Epithelial cell of prostate (primary cell): ENCODE measurements around the gene CCDC85C.
A peak's percentile ranks its signal among the peaks of the same experiment; 100 is the strongest.

Source experiments
- DNase-seq: peaks from one replicate; pipeline ENCODE4 v3.0.0-alpha.2; 2011; ENCODE audit warnings: low read depth, low spot score
- H3K27ac ChIP-seq: fragments of 450-650 bp; 2 replicates; pipeline ENCODE4 v1.5.1; 2017; ENCODE audit warnings: mild to moderate bottlenecking

CCDC85C gene

DNA sequence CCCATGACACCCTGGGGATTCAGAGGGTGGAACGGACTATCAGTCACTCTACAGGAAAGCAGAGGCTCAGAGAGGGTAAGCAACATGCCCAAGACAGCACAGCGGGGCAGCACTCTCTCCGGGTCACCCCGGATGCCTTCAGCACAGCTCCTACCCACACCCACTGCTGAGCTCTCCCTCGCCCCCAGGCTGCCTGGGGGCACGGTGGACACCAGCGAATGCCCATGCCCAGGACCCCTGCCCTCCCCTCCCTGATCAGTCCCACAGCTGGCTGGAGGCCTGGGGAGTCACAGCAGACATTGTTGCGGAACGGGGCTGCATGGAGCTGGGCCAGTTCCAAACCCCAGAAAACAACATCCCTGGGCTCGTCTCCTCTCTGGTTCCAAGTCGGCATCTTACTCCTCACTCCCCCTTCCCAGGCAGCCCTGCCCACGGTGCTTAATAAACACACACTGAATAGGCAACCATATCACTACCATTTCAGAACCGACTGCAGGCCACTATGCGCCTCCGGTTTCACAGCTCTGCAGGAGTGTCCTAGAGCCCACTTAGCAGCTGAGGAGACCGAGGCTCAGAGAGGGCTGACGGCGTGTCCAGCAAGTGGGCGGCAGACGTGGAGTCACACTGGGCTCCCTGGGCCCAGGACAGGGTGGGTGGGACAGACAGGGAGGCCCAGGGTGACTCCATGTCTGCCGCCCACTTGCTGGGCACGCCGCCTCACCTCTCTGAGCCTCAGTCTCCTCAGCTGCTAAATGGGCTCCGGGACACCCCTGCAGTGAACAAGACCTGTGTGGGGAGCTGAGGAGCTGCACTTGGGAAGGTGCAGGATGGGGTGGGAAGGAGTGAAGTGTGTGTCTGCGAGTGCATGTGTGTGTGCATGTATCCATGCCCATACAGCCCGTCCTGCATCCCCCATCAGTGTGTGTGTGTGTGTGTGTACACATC is 27.0 kb downstream of the CCDC85C start:
- no peak for DNase-seq

DNA sequence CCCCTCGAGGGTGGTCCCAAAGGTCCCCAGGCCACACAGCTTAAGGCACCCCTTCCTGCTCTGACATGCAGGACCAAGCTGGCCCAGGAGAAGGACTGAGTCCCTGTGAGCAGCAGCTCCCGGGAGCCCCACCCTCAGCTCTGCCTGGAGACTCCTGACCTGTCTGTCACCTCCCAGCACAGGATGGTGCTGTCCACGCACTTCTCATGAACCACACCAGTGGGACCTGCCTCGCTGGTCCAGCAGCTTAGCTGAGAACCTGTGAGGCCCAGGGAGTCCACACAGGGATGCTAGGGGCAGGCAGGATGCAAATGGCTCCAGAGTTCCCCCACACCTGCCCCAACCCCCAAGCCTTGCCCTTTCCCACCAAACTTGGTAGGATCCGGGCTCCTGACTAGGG is 27.7 kb downstream of the CCDC85C start:
- DNase-seq = no peak
- peak overlapping the region; percentile 86 for H3K27ac ChIP-seq

More for the DNA sequence above, 27.0 kb downstream of the CCDC85C start:
- H3K27ac ChIP-seq = peak overlapping the region; percentile 86

DNA sequence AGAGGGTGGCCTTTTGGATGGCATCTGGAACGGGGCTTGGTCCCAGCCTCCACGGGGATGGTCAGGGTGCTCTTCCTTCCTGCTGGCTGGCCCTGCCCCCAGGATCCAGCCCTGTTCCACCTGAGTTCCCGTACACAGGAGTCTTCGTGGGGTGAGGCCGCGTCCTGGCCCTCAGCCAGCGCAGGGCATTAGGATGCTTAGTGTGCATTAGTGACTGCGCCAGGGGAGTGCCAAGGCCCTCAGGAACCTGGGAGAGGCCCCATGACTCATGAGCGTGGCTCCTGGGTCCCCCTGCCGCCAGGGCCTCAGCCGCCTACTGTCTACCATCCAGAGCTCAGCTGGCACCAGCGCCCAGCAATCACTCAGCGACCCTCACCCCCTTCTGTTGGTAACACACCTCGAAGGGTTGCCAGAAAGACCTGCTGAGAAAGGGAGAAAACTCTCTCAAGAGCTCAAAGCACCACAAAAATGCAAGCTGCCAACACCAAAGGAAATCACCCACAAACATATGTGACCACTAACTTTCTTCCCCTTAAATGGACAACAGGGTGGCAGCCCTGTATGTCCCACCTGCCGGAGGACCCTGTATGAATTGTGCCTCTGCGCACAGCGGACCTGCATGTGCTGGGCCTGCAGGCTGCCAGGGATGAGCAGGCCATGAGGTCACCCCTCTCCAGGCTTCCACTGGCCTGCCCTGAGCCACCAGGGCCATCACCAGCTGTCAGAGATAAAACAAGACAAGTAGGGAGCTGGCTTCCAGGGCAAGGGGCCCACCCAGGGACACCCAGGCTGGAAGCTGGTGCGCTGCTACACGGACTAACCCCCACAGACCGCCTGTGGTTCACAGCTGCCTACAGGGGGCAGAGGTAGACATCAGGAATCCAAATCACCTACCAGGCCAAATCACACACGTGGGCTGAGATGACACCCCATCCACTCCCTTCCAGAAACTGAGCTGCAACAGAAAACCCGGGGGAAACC is 28.7 kb downstream of the CCDC85C start:
- H3K27ac ChIP-seq = peak overlapping the region; percentile 86
- peak; percentile 51 for DNase-seq

DNA sequence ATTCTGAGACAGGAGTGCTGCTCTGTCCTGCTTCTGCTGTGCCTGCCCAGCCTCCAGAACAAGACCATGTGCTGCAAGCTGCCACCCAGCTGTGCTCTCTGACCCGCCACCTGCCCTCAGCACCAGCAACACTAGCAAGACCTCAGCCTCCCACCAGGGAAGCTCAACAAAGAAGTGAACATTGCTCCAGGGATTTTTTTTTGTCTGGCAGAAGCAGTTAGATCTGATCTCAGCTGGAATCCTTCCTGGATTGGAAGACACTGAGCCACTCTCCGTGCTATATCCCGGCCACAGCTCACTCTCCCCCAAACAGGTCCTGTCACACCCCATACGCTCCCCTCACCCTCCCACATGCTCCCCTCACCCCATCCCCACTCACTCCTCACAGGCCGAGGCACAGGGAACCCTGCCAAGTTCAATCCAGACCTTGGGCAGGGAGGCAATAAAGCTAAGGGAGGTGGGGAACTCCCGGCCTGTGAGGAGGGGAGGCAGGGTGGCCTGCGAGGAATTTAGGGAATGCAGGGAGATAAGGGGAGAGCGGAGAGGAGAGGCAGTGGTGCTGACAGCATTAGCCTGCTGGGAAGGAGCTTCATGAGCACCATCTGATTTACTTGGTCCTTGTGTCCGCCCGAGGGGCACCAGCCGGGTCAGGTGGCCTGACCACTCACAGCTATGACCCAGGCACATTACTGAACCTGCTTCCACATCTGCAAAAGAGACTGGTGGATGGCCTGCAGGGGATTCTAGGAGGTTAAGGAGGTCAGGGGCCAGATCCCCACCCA is 29.7 kb downstream of the CCDC85C start:
- no peak for DNase-seq

DNA sequence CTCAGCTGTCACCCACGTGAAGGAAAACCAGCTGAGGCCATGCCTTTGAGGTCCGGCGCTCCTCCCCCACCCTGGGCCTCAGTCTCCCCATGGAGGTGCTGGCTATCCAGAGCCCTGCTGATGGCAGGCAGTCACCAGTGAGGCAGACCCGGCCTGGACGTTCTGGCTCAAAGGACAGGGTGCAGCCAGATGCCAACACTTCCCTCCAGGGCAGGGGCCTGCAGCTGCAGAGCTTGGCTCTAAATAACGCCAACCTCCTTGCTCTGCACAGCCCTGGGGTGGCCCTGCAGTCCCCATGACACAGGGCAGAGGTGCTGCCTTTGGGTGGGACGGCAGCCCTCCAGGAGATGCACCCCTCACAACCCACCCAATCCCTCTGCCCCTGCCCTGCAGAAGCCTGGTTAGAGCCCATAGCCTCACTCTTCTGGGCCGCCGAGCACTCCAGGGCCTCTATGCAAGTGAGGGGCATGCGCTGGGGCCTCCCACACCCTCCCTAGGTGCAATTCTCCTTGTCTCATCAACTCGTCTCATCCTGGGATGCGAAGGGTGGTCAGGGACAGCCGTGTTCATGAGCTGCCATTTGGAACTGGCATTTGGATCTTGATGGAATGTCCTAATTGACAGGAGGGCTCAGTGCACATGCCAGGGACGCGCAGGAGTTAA is 30.4 kb downstream of the CCDC85C start:
- H3K27ac ChIP-seq = peak overlapping the region; percentile 86
- no peak for DNase-seq

More for the DNA sequence above, 29.7 kb downstream of the CCDC85C start:
- peak overlapping the region; percentile 86 for H3K27ac ChIP-seq

DNA sequence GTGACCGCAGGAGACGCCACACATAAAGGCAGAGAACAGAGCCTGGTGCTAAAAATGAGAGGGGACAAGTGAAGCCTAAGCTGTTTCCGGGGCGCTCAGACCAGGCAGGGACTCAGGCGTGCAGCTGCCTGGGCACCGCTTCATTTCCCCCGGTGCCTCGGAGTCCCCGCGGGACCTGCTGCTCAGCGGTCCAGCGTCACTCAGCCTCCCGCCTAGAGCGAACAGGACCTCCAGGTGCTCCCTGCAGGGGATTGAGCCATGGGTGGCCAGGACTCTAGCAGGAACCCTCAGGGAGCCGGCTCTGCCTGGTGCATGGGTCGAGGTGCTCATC is 31.0 kb downstream of the CCDC85C start:
- no peak for DNase-seq

DNA sequence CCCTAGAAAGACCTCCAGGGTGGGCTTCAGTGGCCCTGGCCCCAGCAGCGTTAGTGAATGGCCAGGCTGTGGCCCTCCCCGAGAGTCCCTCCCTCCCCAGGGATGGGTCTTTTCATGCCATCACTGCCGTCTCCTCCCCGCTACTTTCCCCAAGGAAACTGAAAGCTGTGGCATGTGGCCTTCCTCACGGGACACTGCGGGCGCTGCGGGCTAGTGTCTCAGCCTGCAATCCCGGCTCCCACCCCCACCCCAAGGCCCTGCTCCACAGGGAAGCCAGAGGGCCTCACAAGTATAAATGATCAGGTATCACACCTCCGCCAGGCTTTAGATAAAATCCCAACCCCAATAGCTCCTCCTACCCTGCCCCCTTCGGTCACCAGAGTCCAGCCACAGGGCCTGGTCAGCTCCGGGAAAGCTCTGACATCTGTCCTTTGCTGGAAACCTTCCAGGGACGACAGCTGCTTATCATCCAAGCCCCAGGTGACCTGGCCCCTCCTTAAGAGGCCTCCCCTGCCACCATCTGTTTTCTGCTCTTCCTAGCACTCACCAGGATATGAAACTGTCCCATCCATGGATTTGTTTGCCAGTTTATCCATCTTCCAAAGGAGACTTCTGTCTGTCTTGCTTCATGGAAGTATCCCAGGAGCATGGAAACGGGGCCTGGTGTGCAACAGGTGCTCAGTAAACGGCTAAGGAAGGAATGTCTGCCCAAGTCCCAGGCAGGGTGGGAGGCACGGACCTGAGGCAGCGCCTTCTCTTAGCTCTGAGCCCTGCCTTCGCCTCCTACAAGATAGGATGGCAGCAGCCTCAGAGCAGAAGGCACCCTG is 31.6 kb downstream of the CCDC85C start:
- no peak overlapping the region for H3K27ac ChIP-seq
- no peak for DNase-seq

More for the DNA sequence above, 31.0 kb downstream of the CCDC85C start:
- H3K27ac ChIP-seq = no peak overlapping the region

DNA sequence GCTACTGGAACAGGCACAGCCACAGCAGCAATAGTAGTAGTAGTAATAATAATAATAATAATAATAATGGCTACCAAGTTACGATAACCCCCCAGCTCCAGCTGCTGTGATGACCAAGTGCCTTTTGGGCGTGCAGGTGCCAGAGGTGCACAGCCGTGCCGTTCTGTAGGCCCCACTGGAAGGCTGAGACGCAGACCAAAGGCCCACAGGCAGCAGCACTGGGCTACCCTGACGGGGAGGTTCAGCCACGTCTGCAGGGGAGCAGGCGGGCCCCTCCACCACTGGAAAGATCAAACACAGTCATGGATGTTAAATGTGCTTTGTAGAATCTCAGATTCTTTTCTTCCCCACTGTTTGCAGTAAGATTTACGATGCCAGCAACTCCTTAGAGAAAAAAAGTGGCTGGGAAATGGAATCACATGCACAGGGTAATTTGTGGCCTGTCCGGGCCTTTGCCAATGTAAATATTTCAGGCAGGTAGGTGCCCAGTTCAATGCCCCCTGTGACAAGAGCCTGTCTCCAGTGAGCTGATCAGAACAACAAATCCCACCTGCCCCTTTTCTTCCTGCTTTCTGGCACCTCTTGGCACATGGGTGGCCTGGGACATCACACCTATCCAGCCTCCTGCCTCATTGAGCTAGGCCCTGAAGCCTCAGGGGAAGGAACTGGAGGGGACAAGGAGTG is 32.6 kb downstream of the CCDC85C start:
- H3K27ac ChIP-seq = no peak overlapping the region
- no peak for DNase-seq

DNA sequence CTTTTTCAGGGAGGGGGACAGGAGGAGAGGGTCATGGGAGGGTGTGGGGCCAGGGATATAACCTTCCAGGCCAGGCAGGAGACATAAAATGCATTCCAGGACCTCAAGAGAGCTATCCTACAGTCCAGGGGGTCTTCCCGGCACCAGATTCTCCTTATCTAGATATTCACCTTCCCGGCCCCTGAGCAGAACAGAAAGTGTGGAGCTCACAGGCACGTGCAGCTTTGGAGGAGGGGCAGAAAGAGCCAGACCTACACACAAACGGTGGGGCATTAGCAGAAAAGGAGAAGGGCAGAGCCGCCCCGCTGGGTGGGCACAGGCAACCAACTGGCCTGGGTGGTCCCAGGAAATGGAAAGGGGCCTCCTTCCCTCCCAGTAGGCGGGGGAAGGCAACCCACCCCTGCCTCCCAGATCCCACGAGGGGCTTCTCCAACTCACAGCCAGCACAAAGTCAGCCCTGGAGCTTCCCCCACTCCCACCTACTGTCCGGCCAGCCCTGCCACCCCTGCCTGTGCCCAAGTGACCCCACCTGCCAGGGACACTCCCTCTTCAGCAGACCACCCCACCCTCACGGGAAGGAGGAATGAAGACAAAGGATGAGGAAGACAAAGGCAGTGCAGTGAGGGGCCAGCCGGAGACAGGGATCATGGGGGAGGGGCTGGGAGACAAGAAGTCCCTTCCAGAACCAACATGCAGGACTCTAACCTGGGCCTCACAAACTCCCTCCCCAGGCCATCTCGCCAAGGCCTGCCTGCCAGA is 33.3 kb downstream of the CCDC85C start:
- H3K27ac ChIP-seq = no peak overlapping the region
- no peak for DNase-seq

DNA sequence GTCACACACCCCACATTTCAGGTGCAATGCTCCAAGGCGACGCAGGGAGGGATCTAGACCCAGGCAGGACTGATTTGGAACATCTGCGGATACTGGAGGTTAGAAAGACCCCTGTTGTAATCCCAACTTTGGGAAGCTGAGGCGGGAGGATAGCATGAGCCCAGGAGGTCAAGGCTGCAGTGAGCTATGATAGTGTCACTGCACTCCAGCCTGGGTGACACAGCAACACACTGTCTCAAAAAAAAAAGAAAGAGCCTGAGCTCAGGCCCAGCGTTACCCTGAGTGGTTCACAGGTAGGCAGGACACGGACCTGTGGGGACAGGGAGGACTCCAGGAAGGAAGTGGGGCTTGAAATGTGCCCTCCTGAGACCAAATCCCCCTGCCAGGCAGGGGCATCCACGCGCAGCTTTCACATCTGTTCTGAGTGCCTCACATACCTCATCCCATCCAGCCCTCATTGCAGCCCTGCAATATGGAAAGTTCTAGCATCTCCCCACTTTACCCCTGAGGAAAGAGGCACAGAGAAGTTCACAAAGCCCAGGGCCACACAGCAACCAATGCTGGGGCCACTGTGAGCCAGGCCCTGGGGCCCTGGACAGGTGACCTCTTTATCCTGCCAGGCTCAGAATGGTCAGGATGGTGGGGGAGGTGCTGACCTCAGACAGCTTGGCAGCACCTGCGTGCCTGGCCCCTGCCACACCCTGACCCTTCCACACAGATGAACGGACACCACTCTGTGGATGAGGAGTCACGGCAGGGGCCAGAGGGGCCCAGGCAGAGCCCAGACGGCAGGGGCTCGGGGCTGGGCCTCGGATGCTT is 34.1 kb downstream of the CCDC85C start:
- no peak for DNase-seq
- H3K27ac ChIP-seq = no peak overlapping the region

DNA sequence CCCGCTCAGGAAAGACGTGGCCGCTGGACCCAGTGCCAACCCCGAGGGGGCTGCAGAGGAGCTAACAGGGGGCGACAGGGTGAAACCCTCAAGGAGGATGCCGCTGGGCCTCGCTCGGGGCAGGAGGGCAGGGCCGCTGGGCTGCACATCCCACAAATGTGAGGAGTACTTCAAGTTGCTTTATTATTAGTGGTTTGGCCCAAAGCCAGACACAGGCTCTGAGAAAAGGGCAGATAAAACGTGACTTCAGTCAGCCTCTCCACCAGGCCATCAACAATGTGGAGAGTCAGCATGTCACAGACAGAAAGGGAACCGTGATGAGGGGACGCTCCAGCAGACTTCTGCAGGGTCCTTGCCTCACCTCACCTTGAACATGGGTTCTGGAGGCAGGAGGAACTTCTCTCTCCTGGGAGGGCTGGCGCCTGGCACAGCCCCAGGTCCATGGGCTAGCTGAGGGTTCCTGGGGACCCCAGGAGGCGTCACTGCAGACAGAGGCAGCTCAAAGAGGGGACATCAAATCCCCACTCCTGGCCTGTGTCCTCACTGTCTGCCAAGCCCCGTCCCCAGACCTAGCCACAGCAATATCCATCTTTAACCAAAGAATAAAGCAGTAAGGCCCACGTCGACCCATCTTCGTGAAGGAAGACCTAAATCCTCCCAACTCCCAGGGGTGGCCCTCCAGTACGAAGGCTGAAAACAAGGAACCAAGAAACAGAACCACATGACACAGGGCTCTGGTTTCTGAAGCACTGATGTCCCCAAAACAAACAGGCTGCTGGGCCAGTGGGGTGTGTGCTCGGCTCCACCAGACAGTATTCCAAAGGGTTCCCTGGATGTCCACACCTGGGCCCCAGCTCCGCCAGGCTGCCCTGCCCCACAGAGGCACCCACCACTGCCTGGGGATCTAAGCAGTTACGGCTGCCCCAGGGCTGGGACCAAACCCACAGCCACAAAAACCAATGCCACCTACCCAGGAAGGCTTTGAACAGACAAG is 35.1 kb downstream of the CCDC85C start:
- no peak for DNase-seq
- H3K27ac ChIP-seq = no peak overlapping the region

DNA sequence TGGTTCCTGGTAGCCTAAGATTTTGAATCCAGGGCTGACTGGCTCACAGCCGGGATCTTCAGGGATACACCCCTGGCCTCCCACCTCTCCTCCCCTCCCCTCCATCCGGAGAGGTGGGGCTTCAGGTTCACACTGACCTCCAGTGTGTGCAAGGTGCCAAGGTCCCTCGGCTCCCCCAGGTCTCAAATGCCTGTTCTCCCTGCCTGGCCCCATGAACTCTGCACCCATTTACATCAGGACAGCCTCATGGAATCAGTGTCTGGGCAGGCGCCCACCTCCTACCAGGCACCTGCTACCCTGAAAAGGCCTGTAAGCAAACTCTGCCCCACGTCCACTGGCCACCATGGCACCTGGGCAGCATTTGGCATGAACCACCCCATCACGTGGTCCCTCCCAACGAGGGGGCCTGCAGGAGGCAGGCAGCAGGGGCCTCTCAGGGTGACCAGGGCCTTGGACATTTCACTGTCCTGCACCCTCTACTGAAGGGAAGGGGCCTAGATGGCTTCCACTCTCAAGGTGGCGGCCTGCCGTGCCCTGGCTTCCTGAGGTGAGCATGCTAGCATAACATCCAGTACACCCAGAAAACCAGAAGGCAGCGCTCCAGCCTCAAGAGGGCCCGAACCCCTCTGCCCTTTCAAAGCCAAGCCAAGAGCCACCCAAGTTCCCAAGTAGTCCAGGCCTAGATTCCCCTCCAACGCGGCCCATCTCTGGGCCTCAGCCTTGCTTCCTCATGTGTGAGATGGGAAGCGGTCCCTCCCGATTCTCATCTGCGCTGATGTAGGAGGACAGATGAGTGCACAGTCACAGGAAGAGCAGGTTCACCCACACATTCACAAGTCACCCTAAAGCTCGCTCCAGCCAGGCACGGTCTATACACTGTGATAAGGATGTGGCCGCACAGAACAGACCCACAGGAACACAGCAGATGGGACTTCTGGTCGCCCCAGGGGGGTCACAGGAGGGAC is 37.3 kb downstream of the CCDC85C start:
- no peak overlapping the region for H3K27ac ChIP-seq
- DNase-seq = no peak

DNA sequence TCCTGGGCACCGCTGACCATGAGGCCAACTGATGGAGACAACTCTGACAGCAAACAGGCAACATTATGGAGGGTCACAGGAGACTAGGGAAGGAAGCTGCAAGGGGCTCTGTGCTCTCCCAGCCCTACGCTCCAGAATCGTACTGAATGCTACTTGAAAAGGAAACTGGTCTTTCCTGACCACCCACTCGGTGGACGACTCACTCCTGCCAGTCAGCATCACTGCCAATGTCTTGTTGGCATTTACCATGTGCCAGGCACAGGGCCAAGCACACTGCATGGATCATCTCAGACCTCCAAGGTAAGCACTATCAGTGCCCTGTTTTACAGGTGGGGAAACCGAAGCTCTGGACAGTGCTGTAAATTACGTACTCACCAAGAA is 38.0 kb downstream of the CCDC85C start:
- peak; percentile 63 for DNase-seq
- no peak overlapping the region for H3K27ac ChIP-seq

DNA sequence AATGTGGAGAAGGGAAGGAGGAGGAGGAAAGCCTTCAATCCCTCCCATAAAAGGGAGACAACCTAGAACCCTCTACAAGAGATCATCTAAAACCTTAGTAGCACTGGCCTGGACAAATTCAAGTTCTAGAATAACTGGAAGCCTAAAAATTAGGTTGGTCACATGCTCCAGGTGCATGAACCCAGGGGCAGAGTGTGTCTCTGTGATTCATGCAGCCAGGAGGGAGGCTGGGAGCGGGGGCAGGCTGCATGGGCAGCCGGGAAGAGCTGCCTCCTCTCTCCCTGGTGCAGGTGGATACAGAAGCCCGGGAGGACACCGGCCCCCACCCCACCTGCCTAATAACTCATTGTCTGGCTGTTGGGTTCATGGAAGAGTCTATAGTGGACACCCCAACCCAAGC is 38.6 kb downstream of the CCDC85C start:
- no peak overlapping the region for H3K27ac ChIP-seq
- DNase-seq = no peak

DNA sequence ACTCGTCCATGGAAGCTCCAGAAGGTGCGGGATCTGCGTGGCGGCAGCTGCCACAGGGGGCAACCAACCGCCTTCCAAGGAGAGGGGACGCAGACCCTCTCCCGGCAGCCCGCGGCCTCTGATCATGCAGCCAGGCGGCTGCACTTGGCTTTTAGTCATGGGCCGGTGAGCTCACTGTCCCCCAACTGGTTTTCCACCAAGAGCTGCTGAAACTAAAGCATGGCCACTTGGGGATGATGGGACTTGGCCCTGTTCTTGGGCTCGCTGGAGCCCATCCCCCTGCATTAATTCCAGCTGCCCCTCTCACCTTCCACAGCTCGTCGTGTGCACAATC is 39.1 kb downstream of the CCDC85C start:
- H3K27ac ChIP-seq = no peak overlapping the region
- no peak for DNase-seq
